ENCODE results near the gene TRPV6.

The TRPV6 gene

GRCh38 chr7:142930126-142930730 lies 44.7 kb upstream of the TRPV6 start:
- Histone ChIP-seq H3K36me3 (no peaks in the 10 kb centered on the region), H3K9me3 (ENCODE audit: severe bottlenecking) (no peaks in the 10 kb centered on the region), H3K4me3 (ENCODE audit: low read depth, low read length) (no peak overlapping the region), H3K27me3 (ENCODE audit: insufficient read depth, low read depth, severe bottlenecking) (no peaks in the 10 kb centered on the region), H3K27ac (no peak overlapping the region)
- no peak for TF ChIP-seq CTCF (IDR thresholded peaks at IDR 0.05; ENCODE audit: low read depth, low read length)
- DNase-seq, result no peak

GRCh38 chr7:142927949-142928348 lies 42.4 kb upstream of the TRPV6 start:
- DNase-seq, result no peak
- Histone ChIP-seq H3K9me3 (ENCODE audit: severe bottlenecking) (no peaks in the 10 kb centered on the region), H3K27ac (no peak overlapping the region), H3K27me3 (ENCODE audit: insufficient read depth, low read depth, severe bottlenecking) (no peaks in the 10 kb centered on the region), H3K36me3 (no peaks in the 10 kb centered on the region), H3K4me3 (ENCODE audit: low read depth, low read length) (no peak overlapping the region)
- TF ChIP-seq CTCF (IDR thresholded peaks at IDR 0.05; ENCODE audit: low read depth, low read length), result no peak

GRCh38 chr7:142927085-142927745 lies 41.7 kb upstream of the TRPV6 start:
- no peaks in the 10 kb centered on the region for H3K27me3 ChIP-seq (ENCODE audit: insufficient read depth, low read depth, severe bottlenecking)
- no peak overlapping the region for H3K27ac ChIP-seq
- H3K4me3 ChIP-seq (ENCODE audit: low read depth, low read length), result no peak overlapping the region
- H3K36me3 ChIP-seq, result no peaks in the 10 kb centered on the region
- no peaks in the 10 kb centered on the region for H3K9me3 ChIP-seq (ENCODE audit: severe bottlenecking)
- no peak for TF ChIP-seq CTCF (IDR thresholded peaks at IDR 0.05; ENCODE audit: low read depth, low read length)
- no peak for DNase-seq

GRCh38 chr7:142925413-142925812 lies 39.9 kb upstream of the TRPV6 start:
- Histone ChIP-seq H3K27me3 (ENCODE audit: insufficient read depth, low read depth, severe bottlenecking) (no peaks in the 10 kb centered on the region), H3K27ac (no peak overlapping the region), H3K9me3 (ENCODE audit: severe bottlenecking) (no peaks in the 10 kb centered on the region), H3K4me3 (ENCODE audit: low read depth, low read length) (no peak overlapping the region), H3K36me3 (no peaks in the 10 kb centered on the region)
- no peak for DNase-seq
- TF ChIP-seq CTCF (IDR thresholded peaks at IDR 0.05; ENCODE audit: low read depth, low read length), result peak; percentile 44

- no peak for DNase-seq
- no peaks in the 10 kb centered on the region for H3K27me3 ChIP-seq (ENCODE audit: insufficient read depth, low read depth, severe bottlenecking)
- H3K9me3 ChIP-seq (ENCODE audit: severe bottlenecking), result no peaks in the 10 kb centered on the region
- no peak overlapping the region for H3K4me3 ChIP-seq (ENCODE audit: low read depth, low read length)
- TF ChIP-seq CTCF (IDR thresholded peaks at IDR 0.05; ENCODE audit: low read depth, low read length), result no peak
- no peak overlapping the region for H3K27ac ChIP-seq
- H3K36me3 ChIP-seq, result no peaks in the 10 kb centered on the region
These were observed 37.8 kb upstream of the TRPV6 start for GRCh38 chr7:142923391-142923790.

GRCh38 chr7:142919656-142920055 lies 34.1 kb upstream of the TRPV6 start:
- DNase-seq, result no peak
- no peak for TF ChIP-seq CTCF (IDR thresholded peaks at IDR 0.05; ENCODE audit: low read depth, low read length)
- no peaks in the 10 kb centered on the region for H3K27me3 ChIP-seq (ENCODE audit: insufficient read depth, low read depth, severe bottlenecking)
- H3K36me3 ChIP-seq, result no peaks in the 10 kb centered on the region
- H3K27ac ChIP-seq, result no peak overlapping the region
- H3K9me3 ChIP-seq (ENCODE audit: severe bottlenecking), result no peaks in the 10 kb centered on the region
- no peak overlapping the region for H3K4me3 ChIP-seq (ENCODE audit: low read depth, low read length)
